AG08396 (cell line): ENCODE measurements around the gene BIN2.
"Not testable (repeated sequence)": the region's sequence is repeated elsewhere in the genome, so short reads cannot be mapped to it uniquely, and the experiment has no call there.

Experiments
- DNase-seq: peaks from one replicate; pipeline ENCODE4 v3.0.0; 2012; ENCODE audit warnings: low spot score, mixed read lengths

BIN2 gene

DNA sequence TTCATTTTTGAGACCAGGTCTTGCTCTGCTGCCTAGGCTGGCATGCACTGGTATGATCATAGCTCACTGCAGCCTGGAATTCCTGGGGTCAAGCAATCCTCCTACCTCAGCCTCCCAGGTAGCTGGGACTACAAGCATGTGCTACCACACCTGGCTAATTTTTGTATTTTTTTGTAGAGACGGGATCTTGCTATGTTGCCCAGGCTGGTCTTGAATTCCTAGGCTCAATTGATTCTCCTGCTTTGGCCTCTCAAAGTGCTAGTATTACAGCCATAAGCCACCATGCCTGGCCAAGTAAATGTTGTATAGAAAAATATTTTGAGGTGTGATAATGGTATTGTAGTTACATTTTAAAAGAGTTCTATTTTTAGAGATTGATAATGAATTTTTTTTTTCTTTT, 12.6 kb downstream of the BIN2 start:
- no peak for DNase-seq

- peak; percentile 83 for DNase-seq
Observed at GRCh38 chr12:51307655-51308593, 16.1 kb downstream of the BIN2 start.

- DNase-seq = no peak
Observed at GRCh38 chr12:51306507-51306906, 17.5 kb downstream of the BIN2 start.

DNA sequence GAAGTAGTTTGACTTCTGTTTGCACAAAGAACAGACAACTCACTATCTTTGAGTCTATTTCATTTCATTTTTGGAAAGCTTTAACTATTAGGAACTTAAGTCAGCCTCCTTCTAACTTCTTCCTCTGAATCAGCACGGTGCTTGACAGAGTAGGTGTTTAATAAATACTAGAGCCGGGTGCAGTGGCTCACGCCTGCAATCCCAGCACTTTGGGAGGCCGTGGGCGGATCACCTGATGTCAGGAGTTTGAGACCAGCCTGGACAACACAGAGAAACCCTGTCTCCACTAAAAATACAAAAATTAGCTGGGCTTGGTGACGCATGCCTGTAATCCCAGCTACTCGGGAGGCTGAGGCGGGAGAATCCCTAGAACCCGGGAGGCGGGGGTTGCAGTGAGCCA, 23.2 kb downstream of the BIN2 start:
- not testable (repeated sequence) for DNase-seq

DNA sequence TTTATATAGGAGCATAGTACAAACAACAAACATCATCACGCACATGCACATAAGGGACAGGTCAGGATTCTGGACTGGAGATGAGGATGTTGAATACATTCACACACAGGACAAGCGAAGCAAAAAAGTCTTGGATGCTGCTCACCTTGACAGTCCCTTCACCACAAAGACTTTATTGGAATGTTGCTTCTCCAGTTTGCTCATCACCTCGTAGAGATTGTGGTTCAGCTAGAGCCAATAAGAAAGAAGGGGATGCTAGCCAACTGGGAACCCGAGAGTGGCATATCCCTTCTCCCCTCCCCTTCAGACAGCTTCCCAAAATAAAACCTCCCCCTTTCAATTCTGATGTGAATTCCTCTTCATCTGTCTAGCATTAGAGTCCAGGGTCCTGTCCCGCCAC, 28.3 kb downstream of the BIN2 start:
- DNase-seq = no peak

DNA sequence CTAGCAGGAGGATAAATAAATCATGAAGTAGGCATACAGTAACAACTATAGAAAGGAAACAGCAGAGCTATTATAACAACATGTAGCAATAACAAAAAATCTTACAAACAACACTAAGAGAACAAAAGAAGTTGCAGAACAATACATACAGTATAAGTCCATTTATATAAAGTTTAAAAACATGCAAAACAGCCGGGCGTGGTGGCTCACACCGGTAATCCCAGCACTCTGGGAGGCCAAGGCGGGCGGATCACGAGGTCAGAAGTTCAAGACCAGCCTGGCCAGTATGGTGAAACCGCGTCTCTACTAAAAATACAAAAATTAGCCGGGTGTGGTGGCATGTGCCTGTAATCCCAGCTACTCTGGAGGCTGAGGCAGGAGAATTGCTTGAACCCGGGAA, 29.9 kb downstream of the BIN2 start:
- not testable (repeated sequence) for DNase-seq

- no peak for DNase-seq
Observed at GRCh38 chr12:51293696-51294095, 30.3 kb downstream of the BIN2 start.

DNA sequence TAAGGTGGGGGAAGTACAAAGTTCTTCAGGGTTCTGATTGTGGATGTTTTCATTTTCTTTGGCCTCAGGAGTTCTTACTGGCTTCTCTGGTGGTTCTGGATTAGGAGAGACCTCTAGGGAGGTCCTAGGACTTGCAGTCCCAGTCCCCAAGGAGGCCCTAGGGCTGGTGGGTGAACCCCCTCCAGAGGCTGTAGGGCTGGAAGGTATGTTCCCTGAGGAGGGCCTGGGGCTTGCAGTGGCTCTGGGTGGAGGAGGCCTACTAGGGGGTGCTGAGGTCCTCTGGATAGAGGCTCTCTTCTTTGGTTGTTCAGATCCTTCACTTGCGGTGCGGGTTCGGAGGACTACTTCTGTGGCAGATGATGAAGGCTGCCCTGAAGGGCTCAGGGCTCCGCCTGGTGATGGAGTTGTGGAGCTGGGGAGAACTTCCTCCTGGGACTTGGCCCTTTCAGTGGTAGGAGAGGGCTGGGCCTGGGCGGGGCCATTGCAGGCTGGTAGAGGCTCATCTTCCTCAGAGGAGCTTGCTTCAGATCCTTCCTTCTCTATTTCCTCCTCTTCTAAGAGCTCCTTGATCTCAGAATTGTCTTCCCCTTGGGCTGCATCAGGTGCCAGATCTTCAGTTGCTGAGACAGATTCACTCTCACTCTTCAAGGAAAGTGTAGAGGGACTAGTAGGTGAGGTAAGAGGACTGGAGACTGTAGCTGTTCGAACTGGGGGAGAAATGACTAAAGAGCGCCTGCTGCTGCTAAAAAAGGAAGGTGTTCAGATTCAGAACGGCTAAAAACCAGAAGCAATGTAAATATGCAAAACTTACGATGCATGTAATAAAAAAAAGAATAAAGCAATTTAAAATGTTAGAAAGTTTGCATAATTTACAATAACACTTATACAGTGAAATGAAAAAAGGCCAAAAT, 32.1 kb downstream of the BIN2 start:
- not testable (repeated sequence) for DNase-seq

DNA sequence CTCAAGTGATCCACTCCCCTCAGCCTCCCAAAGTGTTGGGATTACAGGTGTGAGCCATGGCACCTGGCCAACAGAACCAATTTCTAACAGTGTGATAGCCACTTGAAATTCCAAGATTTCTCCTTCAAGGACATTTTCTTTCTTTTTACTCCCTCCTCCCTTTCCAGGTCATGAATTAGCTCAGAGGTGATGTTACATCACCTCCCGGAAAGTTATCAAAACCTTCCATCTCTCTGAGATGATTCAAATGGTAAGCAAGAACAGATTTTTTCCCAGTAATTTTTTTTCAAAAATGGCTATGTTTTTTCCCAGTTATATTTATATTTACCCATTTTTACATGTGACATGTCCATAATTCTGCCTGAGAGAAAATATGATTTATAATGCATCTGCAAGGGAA, 38.1 kb downstream of the BIN2 start:
- no peak for DNase-seq

DNA sequence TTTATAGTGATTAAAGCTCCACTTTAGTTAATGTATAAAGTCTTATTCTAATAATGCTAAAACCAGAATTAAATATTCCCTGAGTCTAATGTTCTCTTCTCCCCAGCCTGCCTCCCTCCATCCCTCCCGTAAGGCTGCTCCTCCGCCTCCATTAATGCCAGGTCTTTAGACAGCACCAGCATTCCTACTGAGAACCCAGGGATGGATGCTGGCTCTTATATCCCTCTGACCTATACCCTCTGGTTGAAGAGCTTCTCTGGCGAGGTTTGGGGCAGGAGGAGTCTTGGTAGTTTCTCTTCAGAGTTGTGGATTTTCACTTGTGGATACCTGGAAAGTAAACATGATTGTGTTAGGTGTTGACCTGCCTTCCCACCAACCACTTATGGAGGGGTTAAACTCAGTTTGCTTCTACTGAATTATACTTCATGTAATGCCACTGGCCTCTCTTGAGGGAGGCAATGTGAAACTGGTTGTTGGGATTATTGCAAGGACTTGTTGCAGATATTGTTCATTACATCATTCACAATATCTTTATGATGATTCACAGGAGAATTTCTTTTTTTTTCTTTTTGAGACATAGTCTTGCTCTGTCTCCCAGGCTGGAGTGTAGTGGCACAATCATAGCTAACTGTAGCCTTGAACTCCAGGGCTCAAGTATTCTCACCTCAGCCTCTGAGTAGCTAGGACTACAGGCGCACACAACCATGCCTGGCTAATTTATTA, 42.6 kb downstream of the BIN2 start:
- DNase-seq = peak; percentile 43

DNA sequence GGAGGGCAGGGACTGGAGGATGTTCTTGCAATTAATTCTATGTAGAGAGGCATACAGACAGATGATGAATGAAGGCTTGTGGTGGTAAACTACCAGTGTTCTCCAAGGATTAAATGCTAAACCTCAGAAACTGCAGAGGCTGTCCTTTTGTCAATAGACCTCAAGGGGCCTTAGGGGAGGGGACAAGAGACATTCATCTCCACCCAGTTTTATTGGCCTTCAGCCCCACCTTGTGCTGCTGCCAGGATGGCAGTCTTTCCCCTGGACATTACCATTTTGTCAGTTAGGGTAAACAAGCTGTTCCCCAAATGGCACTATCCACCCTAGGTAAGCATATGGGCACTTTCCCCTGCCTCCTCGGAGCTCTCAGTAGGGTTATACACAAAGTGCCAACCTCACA, 48.9 kb downstream of the BIN2 start:
- DNase-seq = no peak

DNA sequence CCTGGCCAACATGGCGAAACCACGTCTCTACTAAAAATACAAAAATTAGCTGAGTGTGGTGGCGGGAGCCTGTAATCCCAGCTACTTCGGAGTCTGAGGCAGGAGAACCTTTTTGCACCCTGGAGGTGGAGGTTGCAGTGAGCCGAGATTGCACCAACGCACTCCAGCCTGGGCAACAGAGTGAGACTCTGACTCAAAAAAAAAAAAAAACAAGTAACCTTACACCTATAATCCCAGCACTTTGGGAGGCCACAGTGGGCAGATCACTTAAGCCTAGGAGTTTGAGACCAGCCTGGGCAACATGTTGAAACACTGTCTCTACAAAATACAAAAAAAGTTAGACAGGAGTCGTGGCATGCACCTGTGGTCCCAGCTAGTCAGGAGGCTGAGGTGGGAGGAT, 51.2 kb downstream of the BIN2 start:
- not testable (repeated sequence) for DNase-seq

DNA sequence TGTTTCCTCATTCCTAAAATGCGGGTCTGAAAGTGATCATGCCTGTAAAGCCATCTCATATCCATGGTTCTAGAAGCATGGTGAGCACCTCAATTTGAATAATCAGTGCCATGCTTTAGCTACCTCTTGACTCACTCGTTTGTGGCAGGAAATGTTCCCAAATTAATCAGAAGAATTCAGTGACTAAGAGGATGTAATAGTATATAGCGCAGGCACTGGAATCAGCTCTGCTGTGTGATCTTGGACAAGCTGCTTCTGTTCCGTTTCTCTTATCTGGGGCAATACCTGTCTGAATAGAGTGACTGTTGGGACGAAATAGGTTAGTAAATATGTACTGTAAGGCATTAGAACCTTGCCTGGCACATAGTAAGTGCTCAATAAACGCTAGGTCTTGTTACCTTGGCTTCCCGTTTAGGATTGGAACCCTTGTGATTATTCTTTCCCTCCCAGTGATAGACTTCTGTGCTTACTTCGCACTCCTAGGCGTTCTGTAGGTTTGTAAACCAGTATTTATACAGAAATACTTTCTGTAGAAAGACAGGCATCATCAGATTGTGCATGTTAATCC, 52.9 kb downstream of the BIN2 start:
- peak; percentile 84 for DNase-seq

DNA sequence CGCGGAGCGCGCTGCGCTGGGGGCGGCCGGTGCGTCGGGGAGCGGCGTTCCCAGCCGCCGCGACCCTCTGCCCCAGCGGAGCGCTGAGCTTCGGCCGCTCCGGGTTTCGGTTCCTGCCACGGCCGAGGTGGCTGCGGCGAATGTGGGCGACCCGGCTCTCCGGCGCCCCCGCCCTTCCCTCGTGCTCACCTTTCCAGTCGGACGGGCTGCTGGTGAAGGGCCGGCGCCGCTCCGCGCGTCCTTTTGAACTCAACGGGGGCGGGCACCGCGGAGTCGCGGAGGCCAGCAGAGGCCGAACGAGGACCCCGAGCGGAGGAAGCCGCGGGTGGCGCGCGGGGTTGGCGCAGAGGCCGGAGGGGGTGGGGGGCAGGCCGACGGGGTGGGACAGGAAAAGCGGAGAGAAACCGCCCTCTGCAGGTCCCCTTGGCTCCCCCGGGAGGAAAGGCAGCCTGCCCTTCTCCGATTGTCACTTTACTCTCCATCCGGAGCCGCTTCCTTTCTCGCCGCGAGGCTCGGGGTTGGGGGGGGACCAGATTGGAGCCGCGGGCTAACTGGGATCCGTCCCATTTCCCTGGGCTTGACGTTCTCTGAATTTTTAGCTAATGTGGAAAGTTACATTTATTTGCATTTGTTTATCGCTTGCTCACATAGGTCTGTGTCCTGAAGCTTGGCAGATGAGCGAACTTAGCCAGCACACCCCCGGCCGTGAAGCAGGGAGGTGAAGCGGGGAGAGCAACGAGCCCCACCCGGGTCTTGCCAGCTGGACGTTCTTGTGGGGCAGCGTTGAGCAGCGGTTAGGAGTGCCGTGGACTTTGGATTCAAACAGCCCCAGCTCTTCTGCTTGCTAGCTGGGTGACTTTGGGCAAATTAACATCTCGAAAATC, 53.7 kb downstream of the BIN2 start, which contains the start of gene SMAGP:
SMAGP (minus strand) TSS at position 349 of the 884 bp plus-strand sequence. CDS start 1,137 bp downstream, outside the sequence.
- peak; percentile 66 for DNase-seq

GRCh38 chr12:51269174-51270066, 54.6 kb downstream of the BIN2 start:
- peak; percentile 52 for DNase-seq

DNA sequence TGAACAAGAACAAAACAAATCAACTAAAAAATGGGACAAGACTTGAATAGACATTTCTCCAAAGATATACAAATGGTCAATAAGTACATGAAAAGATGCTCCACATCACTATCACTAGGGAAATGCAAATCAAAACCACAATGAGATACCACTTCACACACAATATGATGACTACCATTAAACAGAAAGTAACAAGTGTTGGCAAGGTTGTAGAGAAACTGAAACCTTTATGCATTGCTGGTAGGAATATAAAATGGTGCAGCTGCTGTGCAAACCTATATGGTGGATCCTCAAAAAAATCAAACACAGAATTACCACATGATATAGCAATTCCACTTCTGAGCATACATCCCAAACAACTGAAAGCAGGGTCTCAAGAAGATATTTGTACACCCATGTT, 59.0 kb downstream of the BIN2 start:
- DNase-seq = no peak

DNA sequence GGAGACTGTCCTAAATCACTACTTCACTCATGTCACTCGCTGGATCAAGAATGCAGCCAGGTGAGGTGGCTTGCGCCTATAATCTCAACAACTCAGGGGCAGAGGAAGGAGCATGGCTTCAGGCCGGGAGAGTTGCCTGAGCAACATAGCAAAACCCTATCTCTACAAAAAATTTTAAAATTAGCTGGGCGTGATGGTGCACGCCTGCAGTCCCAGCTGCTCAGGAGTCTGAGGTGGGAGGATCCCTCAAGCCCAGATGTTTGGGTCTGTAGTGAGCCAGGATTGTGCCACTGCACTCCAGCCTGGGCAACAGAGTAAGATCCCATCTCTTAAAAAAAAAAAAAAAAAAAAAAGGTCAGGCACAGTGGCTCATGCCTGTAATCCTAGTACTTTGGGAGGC, 59.7 kb downstream of the BIN2 start:
- no peak for DNase-seq

- no peak for DNase-seq
Observed at GRCh38 chr12:51263341-51263740, 60.6 kb downstream of the BIN2 start.

GRCh38 chr12:51262758-51263177, 61.2 kb downstream of the BIN2 start:
- no peak for DNase-seq

DNA sequence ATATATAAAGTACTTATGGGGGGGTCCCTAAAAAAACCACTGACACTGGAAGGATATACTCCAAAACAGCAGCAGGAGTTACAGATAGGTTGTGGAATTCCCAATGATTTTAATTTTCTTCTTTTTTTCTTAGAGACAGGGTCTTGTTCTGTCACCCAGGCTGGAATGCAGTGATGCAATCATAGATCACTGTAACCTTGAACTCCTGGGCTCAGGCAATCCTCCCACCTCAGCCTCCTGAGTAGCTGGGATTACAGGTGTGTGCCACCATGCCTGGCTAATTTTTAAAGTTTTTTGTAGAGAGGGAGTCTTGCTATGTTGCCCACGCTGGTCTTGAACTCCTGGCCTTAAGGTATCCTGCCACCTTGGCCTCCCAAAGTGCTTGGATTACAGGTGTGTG, 64.4 kb downstream of the BIN2 start:
- DNase-seq = not testable (repeated sequence)
